ENCODE data around the gene TTYH2. TPM values are rescaled to one million over a fixed set of nuclear protein-coding genes. Genes with fewer than 3 reads are reported as not detected.
"Not testable (repeated sequence)": the region's sequence is repeated elsewhere in the genome, so short reads cannot be mapped to it uniquely, and the experiment has no call there.

The TTYH2 gene
- total RNA-seq, 2 experiments from 2014 or later, result 4.7 to 6.3 TPM

- DNase-seq, result no peak
- ChIA-PET POLR2A (no interaction called here), CTCF (interaction anchor here (1.6 kb wide), 1 partner anchor 17 kb away, joined by 7 read pairs; no protein-coding TSS in a partner anchor)
- Mint-ChIP-seq H3K4me3 (no peak overlapping the region), H3K36me3 (ENCODE audit: low read depth) (no peaks in the 10 kb centered on the region), H3K9me3 (ENCODE audit: insufficient read depth) (no peaks in the 10 kb centered on the region), H3K27ac (no peak overlapping the region), H3K4me1 (ENCODE audit: low read depth) (no peaks in the 10 kb centered on the region), H3K27me3 (ENCODE audit: low read depth) (no peaks in the 10 kb centered on the region)
- no peak for ATAC-seq
Measured at GRCh38 chr17:74182041-74182723, 31.2 kb upstream of the TTYH2 start.

DNA sequence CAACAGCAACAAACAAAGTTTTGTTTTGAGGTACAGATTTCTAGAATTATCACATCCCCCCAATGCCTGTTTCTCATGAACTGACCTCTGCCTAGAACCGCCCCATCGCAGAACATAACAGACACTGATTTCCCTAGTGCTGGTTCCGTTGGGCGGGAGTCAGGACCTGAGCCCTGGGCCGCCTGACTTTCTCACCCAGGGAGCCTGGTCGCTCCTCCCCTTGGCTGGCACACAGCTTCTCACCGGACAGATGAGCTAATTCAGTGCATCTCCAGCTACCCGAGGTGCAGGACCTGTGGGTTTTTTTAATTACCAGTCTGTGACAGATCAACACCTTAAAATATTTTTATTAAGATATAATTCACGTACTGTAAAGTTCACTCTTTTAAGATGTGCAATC is 30.0 kb upstream of the TTYH2 start:
- POLR2A ChIA-PET, result no interaction called here
- Mint-ChIP-seq H3K36me3 (ENCODE audit: low read depth) (no peaks in the 10 kb centered on the region), H3K27ac (no peak overlapping the region), H3K27me3 (ENCODE audit: low read depth) (peaks cover 3% of the 10 kb centered on the region), H3K4me3 (no peak overlapping the region), H3K9me3 (ENCODE audit: insufficient read depth) (no peaks in the 10 kb centered on the region), H3K4me1 (ENCODE audit: low read depth) (no peaks in the 10 kb centered on the region)
- ATAC-seq, result no peak
- no peak for DNase-seq
- CTCF ChIA-PET, result interaction anchor here (1.6 kb wide), 1 partner anchor 16 kb away, joined by 7 read pairs; no protein-coding TSS in a partner anchor

DNA sequence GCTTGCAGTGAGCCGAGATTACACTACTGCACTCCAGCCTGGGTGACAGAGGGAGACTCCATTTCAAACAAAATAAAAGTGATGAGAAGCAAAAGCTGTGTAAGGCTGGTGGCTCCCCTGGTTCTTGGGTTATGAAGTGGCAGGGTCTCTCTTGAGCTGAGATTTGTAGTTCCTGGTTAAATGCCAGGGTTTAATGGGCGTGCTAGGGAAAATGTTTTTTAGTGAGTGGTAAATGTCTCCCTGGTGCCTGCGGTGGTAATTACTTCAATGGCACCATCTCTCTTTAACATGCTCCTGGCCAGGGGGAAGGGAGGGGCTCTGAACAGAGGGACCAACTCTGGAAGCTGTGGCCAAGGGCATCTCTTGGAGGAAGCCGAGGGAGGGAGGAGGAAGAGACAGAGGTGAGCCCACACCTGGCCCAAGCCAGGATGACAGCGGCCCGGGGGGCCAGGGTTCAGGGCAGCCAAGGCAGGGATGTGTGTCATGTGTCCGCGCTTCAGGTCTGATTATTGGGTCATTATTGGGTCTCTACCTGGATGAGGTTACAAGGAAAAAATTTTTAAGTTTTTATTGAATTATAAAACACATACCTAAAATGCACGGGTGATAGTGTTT is 27.7 kb upstream of the TTYH2 start:
- ChIA-PET CTCF (interaction anchor here (5.6 kb wide), 1 partner anchor 14 kb away, joined by 47 read pairs; no protein-coding TSS in a partner anchor), POLR2A (no interaction called here)
- Mint-ChIP-seq H3K4me1 (ENCODE audit: low read depth) (no peaks in the 10 kb centered on the region), H3K27ac (no peak overlapping the region), H3K36me3 (ENCODE audit: low read depth) (no peaks in the 10 kb centered on the region), H3K4me3 (no peak overlapping the region), H3K27me3 (ENCODE audit: low read depth) (peaks cover 5% of the 10 kb centered on the region), H3K9me3 (ENCODE audit: insufficient read depth) (no peaks in the 10 kb centered on the region)
- DNase-seq (no peak), ATAC-seq (no peak)

GRCh38 chr17:74186498-74186897 is 26.9 kb upstream of the TTYH2 start:
- peaks cover 5% of the 10 kb centered on the region for H3K27me3 Mint-ChIP-seq (ENCODE audit: low read depth)
- ChIA-PET POLR2A (no interaction called here), CTCF (interaction anchor here (5.6 kb wide), 1 partner anchor 13 kb away, joined by 47 read pairs; no protein-coding TSS in a partner anchor)
- DNase-seq (no peak), ATAC-seq (no peak)
- H3K27ac Mint-ChIP-seq, result no peak overlapping the region
- H3K4me3 Mint-ChIP-seq, result no peak overlapping the region
- no peaks in the 10 kb centered on the region for H3K36me3 Mint-ChIP-seq (ENCODE audit: low read depth)
- no peaks in the 10 kb centered on the region for H3K9me3 Mint-ChIP-seq (ENCODE audit: insufficient read depth)
- no peaks in the 10 kb centered on the region for H3K4me1 Mint-ChIP-seq (ENCODE audit: low read depth)

DNA sequence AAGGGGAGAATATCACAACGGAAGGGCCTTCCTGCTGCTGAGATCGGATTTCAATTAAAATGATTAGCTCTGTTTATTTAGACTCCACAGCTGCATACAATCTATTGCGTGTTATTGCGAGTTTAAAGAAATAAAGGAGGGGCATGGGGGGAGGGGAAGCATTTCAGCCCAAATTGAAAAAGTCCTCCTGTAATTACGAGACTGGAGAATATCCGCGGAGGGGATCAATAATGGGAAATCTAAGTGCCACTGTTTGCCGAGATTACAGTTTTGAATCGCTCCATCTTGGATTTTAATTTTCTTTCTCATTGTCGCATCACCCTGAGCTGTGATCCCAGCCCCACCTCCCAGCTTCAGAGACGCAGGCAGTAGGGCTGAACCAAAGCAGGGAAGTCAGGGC is 25.6 kb upstream of the TTYH2 start:
- ATAC-seq, result no peak
- ChIA-PET POLR2A (no interaction called here), CTCF (interaction anchor here (5.6 kb wide), 1 partner anchor 12 kb away, joined by 47 read pairs; no protein-coding TSS in a partner anchor)
- no peaks in the 10 kb centered on the region for H3K36me3 Mint-ChIP-seq (ENCODE audit: low read depth)
- H3K27ac Mint-ChIP-seq, result no peak overlapping the region
- peaks cover under 1% of the 10 kb centered on the region for H3K4me1 Mint-ChIP-seq (ENCODE audit: low read depth)
- DNase-seq, result no peak
- no peak overlapping the region for H3K4me3 Mint-ChIP-seq
- H3K27me3 Mint-ChIP-seq (ENCODE audit: low read depth), result peaks cover 5% of the 10 kb centered on the region
- no peaks in the 10 kb centered on the region for H3K9me3 Mint-ChIP-seq (ENCODE audit: insufficient read depth)

DNA sequence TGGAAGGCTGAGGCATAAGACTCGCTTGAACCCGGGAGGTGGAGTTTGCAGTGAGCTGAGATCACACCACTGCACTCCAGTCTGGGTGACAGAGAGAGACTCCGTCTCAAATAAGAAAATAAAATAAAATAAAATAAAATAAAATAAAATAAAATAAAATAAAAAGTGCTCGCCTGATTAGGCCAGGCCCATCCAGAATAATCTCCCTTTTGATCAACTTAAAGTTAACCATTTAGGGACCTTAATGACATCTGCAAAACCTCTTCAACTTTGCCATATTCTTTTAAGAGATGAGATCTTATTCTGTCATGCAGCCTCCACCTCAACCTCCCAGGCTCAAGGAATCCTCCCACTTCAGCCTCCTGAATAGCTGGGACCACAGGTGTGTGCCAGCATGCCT is 24.7 kb upstream of the TTYH2 start:
- ChIA-PET POLR2A (interaction anchor here (0.9 kb wide), 1 partner anchor 15 kb away, joined by 3 read pairs; the partner anchor contains the start of gene RPL38), CTCF (interaction anchor here (5.6 kb wide), 1 partner anchor 11 kb away, joined by 47 read pairs; no protein-coding TSS in a partner anchor)
- not testable (repeated sequence) for H3K4me1 Mint-ChIP-seq (ENCODE audit: low read depth); H3K36me3 Mint-ChIP-seq (ENCODE audit: low read depth); H3K4me3 Mint-ChIP-seq; H3K27me3 Mint-ChIP-seq (ENCODE audit: low read depth); H3K9me3 Mint-ChIP-seq (ENCODE audit: insufficient read depth); ATAC-seq; H3K27ac Mint-ChIP-seq; DNase-seq

DNA sequence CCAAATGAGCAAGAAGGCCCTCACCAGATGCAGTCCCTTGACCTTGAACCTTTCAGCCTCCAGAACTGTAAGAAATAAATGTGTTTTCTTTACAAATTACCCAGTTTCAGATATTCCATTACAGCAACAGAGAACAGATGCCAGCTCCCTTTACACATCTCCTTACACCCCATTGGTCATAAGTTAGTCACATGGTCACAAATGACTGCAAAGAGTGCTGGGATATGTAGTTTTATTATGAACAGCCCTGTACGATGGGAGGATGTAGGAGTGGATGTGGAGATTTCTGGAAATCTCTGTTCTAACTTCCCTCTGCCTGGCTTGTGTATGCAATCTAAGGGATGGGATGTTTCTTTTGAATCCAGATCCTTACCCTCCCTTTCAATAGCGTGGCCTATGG is 23.2 kb upstream of the TTYH2 start:
- Mint-ChIP-seq H3K36me3 (ENCODE audit: low read depth) (no peaks in the 10 kb centered on the region), H3K4me3 (no peak overlapping the region), H3K4me1 (ENCODE audit: low read depth) (peaks cover 22% of the 10 kb centered on the region), H3K9me3 (ENCODE audit: insufficient read depth) (no peaks in the 10 kb centered on the region), H3K27me3 (ENCODE audit: low read depth) (peaks cover 9% of the 10 kb centered on the region), H3K27ac (no peak overlapping the region)
- ChIA-PET CTCF (interaction anchor here (5.6 kb wide), 1 partner anchor 9 kb away, joined by 47 read pairs; no protein-coding TSS in a partner anchor), POLR2A (no interaction called here)
- DNase-seq (no peak), ATAC-seq (peak; percentile 68)

DNA sequence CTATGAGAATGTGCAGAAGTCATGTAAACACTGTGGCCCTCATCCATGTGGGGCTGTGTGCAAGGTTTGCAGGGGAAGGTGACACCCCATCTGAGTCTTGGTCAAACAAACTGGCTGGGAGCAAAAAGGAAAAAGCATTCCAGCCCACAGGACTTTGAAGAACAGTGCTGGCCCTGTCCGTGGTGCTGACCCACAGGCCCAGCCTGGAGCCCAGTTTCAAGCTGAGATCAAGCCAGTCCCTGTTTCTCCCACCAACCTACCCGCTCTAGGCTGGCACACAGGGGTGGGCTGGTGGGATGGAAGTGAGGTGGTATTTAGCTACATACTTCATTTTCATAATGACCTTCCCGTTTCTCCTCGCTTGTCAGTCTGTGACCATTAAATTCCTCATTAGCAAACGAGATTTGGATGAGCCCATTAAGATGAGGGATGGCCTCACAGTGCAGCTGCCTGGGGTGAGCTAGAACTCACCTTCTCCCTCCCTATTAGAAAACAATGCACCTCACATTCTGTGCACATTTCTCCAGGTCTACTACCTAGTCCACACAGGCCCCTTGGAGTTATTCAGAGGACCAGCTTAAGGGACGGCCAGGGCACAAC is 22.5 kb upstream of the TTYH2 start:
- ChIA-PET POLR2A (no interaction called here), CTCF (interaction anchor here (0.9 to 5.6 kb wide), 3 partner anchors 9 to 101 kb away, joined by 3 to 47 read pairs (median 6); partner anchors contain the start of gene RPL38)
- Mint-ChIP-seq H3K9me3 (ENCODE audit: insufficient read depth) (no peaks in the 10 kb centered on the region), H3K27me3 (ENCODE audit: low read depth) (peaks cover 9% of the 10 kb centered on the region), H3K4me3 (no peak overlapping the region), H3K4me1 (ENCODE audit: low read depth) (peaks cover 23% of the 10 kb centered on the region), H3K27ac (no peak overlapping the region), H3K36me3 (ENCODE audit: low read depth) (no peaks in the 10 kb centered on the region)
- no peak for ATAC-seq
- no peak for DNase-seq

DNA sequence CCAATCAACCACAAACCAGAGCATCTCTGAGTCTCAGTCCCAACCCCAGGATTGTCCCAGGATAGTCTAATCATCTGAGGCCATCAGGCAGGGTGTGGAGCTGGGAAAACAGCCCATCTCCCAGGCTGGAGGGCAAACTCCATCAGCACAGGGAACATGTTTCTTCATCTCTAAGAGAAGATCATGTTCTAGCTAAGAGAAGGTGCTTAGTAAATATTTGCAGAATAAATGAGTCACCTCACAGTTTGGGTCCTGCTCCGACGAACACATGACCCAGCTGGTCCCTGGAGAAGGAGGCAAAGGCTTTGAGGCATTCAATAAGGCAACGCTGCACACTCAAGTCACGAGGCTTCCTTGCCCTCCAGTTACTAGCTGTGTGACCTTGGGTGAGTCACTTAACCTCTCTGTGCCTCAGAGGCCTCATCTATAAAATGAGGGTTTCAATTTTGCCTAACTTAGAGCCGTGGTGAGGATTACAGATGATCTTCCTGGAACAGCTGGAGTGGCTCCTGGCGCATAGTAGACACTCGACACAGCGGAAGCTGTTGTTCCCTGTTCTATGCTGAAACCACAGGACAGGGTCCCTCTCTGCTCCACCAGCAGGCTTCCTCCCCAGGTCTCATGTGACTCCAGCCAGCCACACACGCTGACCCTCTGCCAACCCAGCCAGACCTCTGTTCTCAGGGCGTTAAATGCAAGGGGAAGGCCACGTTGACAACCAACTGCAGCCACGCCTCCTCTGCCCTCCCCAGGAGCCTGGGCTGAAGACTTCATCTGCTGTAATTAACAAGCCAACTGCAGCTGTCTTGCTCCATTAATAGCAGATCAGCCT is 20.2 kb upstream of the TTYH2 start:
- DNase-seq (no peak), ATAC-seq (no peak)
- POLR2A ChIA-PET, result interaction anchor here (1.4 kb wide), 1 partner anchor 11 kb away, joined by 4 read pairs; the partner anchor contains the start of gene RPL38
- Mint-ChIP-seq H3K4me3 (no peak overlapping the region), H3K9me3 (ENCODE audit: insufficient read depth) (no peaks in the 10 kb centered on the region), H3K27me3 (ENCODE audit: low read depth) (peaks cover 6% of the 10 kb centered on the region), H3K27ac (no peak overlapping the region), H3K4me1 (ENCODE audit: low read depth) (peaks cover 23% of the 10 kb centered on the region), H3K36me3 (ENCODE audit: low read depth) (no peaks in the 10 kb centered on the region)
- CTCF ChIA-PET, result interaction anchor here (0.8 to 2.1 kb wide), 2 partner anchors 9 to 10 kb away, joined by 4 to 5 read pairs; partner anchors contain the start of gene RPL38

DNA sequence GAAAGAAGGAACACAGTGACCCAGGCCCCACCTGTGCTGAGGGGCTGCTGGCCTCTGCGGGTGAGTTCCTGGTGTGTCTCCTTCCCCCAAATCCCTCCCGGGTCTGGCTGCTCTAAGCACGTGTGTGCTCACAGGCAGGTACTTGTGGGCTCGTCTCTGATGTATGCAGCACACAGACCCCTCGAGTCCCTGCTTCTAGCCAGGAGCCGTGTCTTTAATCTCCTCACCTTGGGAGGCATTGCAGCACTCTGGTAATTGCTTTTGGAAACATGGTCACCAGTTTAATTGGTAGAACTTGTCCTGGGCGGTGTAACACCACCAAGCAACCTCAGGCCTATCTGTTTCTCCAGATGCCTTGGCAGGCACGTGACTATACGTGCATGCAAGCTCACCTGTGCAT is 18.7 kb upstream of the TTYH2 start:
- no peaks in the 10 kb centered on the region for H3K36me3 Mint-ChIP-seq (ENCODE audit: low read depth)
- DNase-seq, result no peak
- peak overlapping the region; percentile 21 for H3K27ac Mint-ChIP-seq
- peaks cover 32% of the 10 kb centered on the region for H3K4me1 Mint-ChIP-seq (ENCODE audit: low read depth)
- peaks cover 5% of the 10 kb centered on the region for H3K27me3 Mint-ChIP-seq (ENCODE audit: low read depth)
- H3K9me3 Mint-ChIP-seq (ENCODE audit: insufficient read depth), result no peaks in the 10 kb centered on the region
- CTCF ChIA-PET, result no interaction called here
- H3K4me3 Mint-ChIP-seq, result no peak overlapping the region
- no peak for ATAC-seq
- POLR2A ChIA-PET, result no interaction called here

DNA sequence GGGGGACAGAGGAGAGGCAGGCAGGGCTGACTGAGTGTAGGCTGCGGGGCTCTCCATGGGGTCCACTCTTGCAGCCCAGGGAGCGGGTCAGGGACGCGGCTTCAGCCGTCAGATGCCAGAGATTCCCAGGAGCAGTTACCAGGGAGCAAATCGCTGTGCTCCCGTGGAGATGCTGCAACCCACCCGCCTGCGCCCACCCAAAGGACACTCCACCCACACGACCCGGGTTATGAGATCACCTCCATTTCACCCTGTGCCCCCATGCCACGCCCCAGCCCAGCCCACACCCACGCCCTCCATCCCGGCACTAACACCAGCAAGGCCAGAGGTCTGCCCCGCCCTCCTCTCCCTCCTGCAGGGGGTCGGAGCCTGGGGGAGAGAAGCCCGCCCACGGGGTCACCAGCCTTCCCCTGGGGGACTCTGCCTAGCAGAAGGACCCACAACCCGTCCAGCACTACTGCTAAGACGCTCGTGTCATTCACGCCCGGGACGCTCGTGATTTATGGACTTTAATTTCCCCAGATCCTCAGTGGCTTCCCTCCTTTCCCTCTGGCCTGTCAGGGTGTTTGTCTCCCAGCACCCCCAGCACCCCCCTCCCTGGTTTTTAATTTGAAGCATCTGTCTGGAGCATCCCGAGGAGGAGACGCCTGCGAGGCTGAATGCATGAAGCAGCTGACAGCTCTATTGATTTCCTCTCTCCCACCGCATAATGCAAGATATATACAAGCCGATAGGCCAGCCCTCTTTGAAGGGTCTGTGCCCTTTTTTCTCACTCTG is 16.6 kb upstream of the TTYH2 start:
- Mint-ChIP-seq H3K27me3 (ENCODE audit: low read depth) (peaks cover 16% of the 10 kb centered on the region), H3K9me3 (ENCODE audit: insufficient read depth) (no peaks in the 10 kb centered on the region), H3K4me1 (ENCODE audit: low read depth) (peaks cover 34% of the 10 kb centered on the region), H3K36me3 (ENCODE audit: low read depth) (no peaks in the 10 kb centered on the region), H3K4me3 (no peak overlapping the region), H3K27ac (no peak overlapping the region)
- CTCF ChIA-PET, result no interaction called here
- ATAC-seq (no peak), DNase-seq (no peak)
- POLR2A ChIA-PET, result no interaction called here
